Omental fat pad (tissue), 4 donors: ENCODE data around the gene FAP. TPM values are rescaled to one million over a fixed set of nuclear protein-coding genes. Genes with fewer than 3 reads are reported as not detected.

Source experiments
- ATAC-seq: fragments of 150-250 bp; one replicate; pipeline ENCODE4 v1.9.1; 2016; ENCODE audit warnings: mild to moderate bottlenecking, moderate library complexity; ENCODE audit not compliant: low FRiP score
- DNase-seq: peaks from one replicate; pipeline ENCODE4 v3.0.0-alpha.2; 2019; ENCODE audit warnings: low spot score
- CTCF ChIP-seq, 3 donors: fragments of 450-650 bp; IDR thresholded peaks; one replicate each; pipeline ENCODE4 v1.5.1; 2016 to 2017; ENCODE audit warnings: antibody characterized with exemption in 3 of 3, mild to moderate bottlenecking in 3 of 3, moderate library complexity in 2 of 3
- total RNA-seq, 4 donors: library from RNA; depleted of rRNA; stranded (reverse); fragments of >200 nt; gene quantifications; one replicate each; pipeline ENCODE4 v1.1.0, GENCODE V29; 2016

Gene FAP
- total RNA-seq, 4 donors from 2014 or later, result 2.8 to 20.5 (median 9.1) TPM

- TF ChIP-seq CTCF (IDR thresholded peaks at IDR 0.05), result no peak
- DNase-seq (no peak), ATAC-seq (no peak)
Observed at GRCh38 chr2:162232671-162233070, 10.6 kb downstream of the FAP start.

- TF ChIP-seq CTCF (IDR thresholded peaks at IDR 0.05), result no peak
- DNase-seq, result no peak
- ATAC-seq, result no peak
Observed at GRCh38 chr2:162232027-162232426, 11.2 kb downstream of the FAP start.

GRCh38 chr2:162230761-162231160 lies 12.5 kb downstream of the FAP start:
- no peak for TF ChIP-seq CTCF (IDR thresholded peaks at IDR 0.05)
- no peak for DNase-seq
- no peak for ATAC-seq

GRCh38 chr2:162226836-162227235 lies 16.4 kb downstream of the FAP start:
- no peak for ATAC-seq
- TF ChIP-seq CTCF (IDR thresholded peaks at IDR 0.05), result no peak
- DNase-seq, result no peak

- DNase-seq (peak; percentile 69), ATAC-seq (peak; percentile 54)
- TF ChIP-seq CTCF (IDR thresholded peaks at IDR 0.05), result peak in 1 of 3 donors; percentile 68
Observed at GRCh38 chr2:162221064-162221463, 22.2 kb downstream of the FAP start.

GRCh38 chr2:162220368-162220767 lies 22.9 kb downstream of the FAP start:
- no peak for TF ChIP-seq CTCF (IDR thresholded peaks at IDR 0.05)
- no peak for ATAC-seq
- DNase-seq, result no peak

- no peak for ATAC-seq
- no peak for TF ChIP-seq CTCF (IDR thresholded peaks at IDR 0.05)
- no peak for DNase-seq
Observed at GRCh38 chr2:162219426-162219825, 23.8 kb downstream of the FAP start.
